Measurements from ENCODE around the gene RFTN2.
"Not testable (repeated sequence)": the region's sequence is repeated elsewhere in the genome, so short reads cannot be mapped to it uniquely, and the experiment has no call there.

DNA sequence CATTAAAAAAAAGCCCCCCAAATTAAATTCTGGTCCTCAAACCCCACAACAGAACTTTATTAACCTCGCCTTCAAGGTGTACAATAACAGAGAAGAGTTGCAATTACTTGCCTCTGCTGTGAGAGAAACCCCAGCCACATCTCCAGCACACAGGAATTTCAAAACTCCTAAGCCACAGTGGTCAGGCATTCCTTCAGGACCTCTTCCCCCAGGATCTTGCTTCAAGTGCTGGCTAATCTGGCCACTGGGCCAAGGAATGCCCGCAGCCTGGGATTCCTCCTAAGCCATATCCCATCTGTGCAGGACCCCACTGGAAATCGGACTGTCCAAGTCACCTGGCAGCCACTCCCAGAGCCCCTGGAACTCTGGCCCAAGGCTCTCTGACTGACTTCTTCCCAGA, 95.2 kb downstream of the RFTN2 start:
- TF ChIP-seq POLR2A (IDR thresholded peaks at IDR 0.05); POLR2AphosphoS5 (IDR thresholded peaks at IDR 0.05); EP300 (IDR thresholded peaks at IDR 0.05; ENCODE audit: low read depth): not testable (repeated sequence)
- TF ChIP-seq, protein P1, sequence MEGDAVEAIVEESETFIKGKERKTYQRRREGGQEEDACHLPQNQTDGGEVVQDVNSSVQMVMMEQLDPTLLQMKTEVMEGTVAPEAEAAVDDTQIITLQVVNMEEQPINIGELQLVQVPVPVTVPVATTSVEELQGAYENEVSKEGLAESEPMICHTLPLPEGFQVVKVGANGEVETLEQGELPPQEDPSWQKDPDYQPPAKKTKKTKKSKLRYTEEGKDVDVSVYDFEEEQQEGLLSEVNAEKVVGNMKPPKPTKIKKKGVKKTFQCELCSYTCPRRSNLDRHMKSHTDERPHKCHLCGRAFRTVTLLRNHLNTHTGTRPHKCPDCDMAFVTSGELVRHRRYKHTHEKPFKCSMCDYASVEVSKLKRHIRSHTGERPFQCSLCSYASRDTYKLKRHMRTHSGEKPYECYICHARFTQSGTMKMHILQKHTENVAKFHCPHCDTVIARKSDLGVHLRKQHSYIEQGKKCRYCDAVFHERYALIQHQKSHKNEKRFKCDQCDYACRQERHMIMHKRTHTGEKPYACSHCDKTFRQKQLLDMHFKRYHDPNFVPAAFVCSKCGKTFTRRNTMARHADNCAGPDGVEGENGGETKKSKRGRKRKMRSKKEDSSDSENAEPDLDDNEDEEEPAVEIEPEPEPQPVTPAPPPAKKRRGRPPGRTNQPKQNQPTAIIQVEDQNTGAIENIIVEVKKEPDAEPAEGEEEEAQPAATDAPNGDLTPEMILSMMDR (IDR thresholded peaks at IDR 0.05) = not testable (repeated sequence)
